Endometrial microvascular endothelial cells (primary cell): Measurements from ENCODE around the gene CDH3. TPM values are rescaled to one million over a fixed set of nuclear protein-coding genes. Genes with fewer than 3 reads are reported as not detected.

ENCODE experiments used
- in situ Hi-C: cut with HindIII; loops from 2 replicates; pipeline ENCODE4 v1.10.0; 2017; ENCODE audit warnings: low sequenced_read_pairs, low pct_unique_long_range_greater_than_20kb; ENCODE audit errors: inconsistent ontology term
- total RNA-seq: library from RNA; depleted of rRNA; stranded (reverse); fragments of >200 nt; gene quantifications from one replicate; pipeline ENCODE4 v1.2.3, GENCODE V29; 2015; ENCODE audit errors: inconsistent ontology term

The CDH3 gene
- total RNA-seq, 1 donor from 2014 or later, result not detected

- in situ Hi-C loops, result no loop called here
These were observed 631 bp downstream of the CDH3 start for GRCh38 chr16:68645494-68646388.

- in situ Hi-C loops, result no loop called here
These were observed 2.0 kb downstream of the CDH3 start for GRCh38 chr16:68646953-68647659.

GRCh38 chr16:68651136-68651535, 6.0 kb downstream of the CDH3 start:
- in situ Hi-C loops, result no loop called here

DNA sequence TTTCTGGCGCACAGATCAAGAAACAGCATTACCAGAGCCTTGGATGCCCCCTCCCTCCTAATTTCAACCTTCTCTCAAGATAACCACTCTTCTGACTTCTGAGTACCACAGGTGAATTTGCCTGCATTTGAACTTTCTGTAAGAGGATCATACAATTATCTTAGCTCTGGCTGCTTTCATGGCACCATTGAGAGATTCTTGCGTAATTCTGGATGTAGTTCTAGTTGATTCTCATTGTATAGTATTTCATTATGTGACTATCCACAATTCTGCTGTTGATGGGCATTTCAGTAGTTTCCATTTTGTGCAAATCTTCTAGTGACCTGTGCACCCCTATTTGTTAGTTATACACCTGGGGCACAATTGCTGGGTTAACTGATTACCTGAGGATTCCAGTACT, 7.5 kb downstream of the CDH3 start:
- in situ Hi-C loops, result no loop called here

DNA sequence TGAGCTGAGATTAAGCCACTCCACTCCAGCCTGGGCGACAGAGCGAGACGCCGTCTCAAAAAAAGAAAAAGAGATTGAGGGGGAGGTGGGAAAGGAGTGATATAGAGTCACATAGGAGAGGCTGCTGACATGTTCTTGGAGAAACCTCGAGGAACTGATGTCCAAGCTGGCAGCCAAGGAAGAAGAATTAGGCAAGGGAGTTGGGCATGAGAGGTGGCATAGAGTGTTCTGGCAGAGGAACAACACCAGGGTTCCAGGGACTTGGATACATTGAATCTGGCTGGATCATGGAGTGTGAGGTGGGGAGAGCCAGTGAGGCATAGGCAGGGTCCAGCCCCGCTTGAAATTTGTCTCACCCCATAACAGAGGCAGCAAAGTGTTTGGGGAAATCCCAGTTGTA, 10.7 kb downstream of the CDH3 start:
- in situ Hi-C loops, result no loop called here

- in situ Hi-C loops, result no loop called here
These were observed 11.6 kb downstream of the CDH3 start for GRCh38 chr16:68656751-68657150.

DNA sequence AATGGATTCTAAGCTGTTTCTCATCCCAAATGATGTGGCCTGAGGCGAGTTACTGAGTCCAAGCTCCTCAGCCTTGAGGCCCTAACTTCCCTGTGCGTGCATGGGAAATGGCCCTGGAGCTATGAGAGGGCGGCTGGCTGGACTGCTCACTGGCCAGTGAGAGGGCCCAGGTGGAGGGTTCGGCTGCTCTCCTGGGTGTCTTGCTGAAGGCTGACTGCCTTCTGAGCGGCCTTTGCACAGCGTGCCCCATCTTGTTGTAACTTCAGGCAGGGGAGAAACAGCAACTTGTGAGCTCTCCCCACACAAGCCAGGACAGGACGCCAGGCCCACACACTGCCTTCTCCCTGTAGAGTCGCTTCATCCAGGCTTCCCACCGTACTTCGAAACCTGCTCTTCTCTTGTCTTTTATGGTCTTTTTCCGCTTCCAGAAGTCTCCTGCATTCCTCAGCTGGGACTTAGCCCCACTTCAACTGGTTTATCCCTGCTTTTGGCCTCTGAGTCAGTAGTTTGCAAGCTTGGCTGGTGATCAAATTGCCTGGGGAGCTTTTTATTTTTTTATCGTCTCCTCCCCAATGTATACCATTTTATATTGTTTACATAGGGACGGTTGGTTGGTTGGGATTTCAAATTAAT, 13.3 kb downstream of the CDH3 start:
- in situ Hi-C loops, result no loop called here

DNA sequence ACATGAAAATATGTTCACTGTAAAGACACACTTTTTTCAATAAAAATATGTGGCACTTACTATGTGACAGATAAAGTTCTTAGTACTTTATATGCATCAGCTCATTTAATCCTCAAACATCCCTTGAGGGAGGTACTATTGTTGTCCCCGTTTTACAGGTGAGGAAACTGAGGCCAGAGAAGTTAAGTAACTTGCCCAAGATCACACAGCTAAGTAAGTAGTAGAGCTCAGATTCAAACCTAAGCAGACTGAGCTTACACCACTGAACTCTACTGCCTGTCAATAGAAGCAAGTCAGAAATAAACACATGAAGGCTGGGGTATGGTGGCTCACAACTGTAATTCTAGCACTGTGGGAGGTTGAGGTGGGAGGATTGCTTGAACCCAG, 13.9 kb downstream of the CDH3 start:
- in situ Hi-C loops, result no loop called here

DNA sequence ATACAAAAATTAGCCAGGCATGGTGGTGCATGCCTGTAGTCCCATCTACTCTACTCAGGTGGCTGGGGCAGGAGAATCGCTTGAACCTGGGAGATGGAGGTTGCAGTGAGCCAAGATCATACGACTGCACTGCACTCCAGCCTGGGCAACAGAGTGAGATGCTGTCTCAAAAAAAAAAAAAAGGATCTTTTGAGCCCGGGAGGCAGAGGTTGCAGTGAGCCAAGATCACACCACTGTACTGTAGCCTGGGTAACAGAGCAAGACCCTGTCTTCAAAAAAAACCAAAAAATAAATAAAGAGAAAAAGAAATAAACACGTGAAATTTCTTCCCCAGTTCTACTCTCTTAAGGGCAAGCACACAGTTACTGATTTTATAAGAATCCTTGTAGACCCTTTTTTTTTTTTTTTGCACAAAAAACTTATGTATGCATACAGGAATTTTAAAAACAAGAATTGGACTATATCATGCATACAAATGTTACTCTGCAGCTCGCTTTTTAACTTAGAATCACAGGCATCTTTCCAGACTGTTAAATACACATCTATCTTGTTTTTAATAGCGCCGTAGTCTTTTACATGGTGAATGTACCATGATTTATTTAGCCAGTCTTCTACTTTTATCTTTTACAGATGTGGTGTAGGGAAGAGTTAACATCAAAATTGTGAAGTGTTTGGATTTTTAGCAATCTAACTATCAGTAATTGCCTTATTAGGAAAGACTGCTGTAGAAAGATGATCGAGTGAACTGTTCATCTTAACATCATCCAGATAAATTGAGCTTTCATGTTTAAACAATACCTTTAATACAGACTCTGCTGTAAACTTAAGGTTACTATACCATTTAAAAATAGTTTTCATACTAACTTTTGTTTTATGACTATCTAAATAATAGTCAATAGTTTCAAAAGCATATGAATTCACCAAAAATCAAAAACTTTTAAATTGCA, 14.6 kb downstream of the CDH3 start:
- in situ Hi-C loops, result no loop called here

DNA sequence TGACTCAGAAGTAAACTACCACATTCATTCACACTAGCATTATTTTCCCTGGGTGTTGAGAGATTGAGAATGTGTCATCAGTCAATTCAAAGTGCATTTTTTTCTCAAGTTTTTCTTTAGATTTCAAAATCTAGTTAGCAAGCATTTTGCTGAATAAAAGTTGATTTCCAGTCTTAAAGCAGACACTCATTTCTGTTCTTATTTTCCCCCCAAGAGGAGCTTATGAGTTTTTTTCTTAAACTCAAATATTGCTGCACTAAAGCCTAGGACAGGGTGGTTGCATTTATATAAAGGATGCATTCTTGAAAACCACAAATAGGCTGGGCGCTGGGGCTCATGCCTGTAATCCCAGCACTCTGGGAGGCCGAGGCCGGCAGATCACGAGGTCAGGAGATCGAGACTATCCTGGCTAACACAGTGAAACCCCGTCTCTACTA, 15.3 kb downstream of the CDH3 start:
- in situ Hi-C loops, result no loop called here

- in situ Hi-C loops, result no loop called here
These were observed 16.9 kb downstream of the CDH3 start for GRCh38 chr16:68662035-68662434.

GRCh38 chr16:68664297-68664696, 19.2 kb downstream of the CDH3 start:
- in situ Hi-C loops, result no loop called here

DNA sequence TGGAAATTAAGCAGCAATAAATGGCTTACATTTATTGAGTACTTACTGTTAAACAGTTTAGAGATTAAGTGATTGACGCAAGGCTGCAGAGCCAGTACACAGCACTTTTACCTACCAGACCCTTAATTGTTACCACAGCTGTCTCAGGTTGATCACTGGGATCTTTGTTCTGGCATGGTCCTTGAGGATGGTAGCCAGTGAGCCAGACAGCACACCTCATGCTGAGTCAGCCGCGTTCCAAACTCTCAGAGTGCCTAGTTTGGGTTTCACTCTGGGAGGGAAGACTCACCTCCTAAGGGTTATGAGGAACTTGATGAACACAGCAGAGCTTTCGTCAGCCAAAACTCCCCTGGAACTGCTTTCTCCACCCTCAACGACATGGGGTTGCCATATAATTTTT, 20.4 kb downstream of the CDH3 start:
- in situ Hi-C loops, result no loop called here

- in situ Hi-C loops, result no loop called here
These were observed 23.2 kb downstream of the CDH3 start for GRCh38 chr16:68668266-68668665.

- in situ Hi-C loops, result no loop called here
These were observed 31.2 kb downstream of the CDH3 start for GRCh38 chr16:68676113-68676860.

DNA sequence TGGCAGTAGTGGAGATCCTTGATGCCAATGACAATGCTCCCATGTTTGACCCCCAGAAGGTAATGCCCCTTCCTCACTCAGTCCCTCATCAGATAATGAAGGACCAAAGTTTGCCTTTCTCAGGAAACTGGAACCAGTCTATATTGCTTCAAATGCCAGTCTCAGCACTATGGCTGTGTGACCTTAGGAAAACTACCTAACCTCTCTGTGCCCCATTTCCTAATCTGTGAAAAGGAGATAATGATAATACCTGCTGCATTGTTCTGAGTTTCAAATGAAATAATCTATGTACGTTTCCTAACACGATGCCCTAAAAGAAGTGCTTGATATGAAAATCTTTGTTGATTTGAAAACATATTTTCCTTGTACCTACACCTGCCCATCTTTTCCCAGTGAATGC, 35.9 kb downstream of the CDH3 start:
- in situ Hi-C loops, result no loop called here

- in situ Hi-C loops, result no loop called here
These were observed 40.8 kb downstream of the CDH3 start for GRCh38 chr16:68685685-68686478.
